Testis (tissue), 2 donors: ENCODE results near the gene TRIM27.

Source experiments
- CTCF ChIP-seq, 3 experiments: fragments of 450-650 bp in 2 of 3; fragments of 200-600 bp in 1 of 3; sonication (generic) in 1 of 3; IDR thresholded peaks; one replicate each; pipeline ENCODE4 v1.5.1; 2016 to 2019; ENCODE audit warnings: antibody characterized with exemption in 3 of 3, mild to moderate bottlenecking in 2 of 3, moderate library complexity in 1 of 3
- POLR2A ChIP-seq: fragments of 450-650 bp; IDR thresholded peaks from one replicate; pipeline ENCODE4 v1.6.1; 2017; ENCODE audit warnings: antibody characterized with exemption, mild to moderate bottlenecking, moderate library complexity

DNA sequence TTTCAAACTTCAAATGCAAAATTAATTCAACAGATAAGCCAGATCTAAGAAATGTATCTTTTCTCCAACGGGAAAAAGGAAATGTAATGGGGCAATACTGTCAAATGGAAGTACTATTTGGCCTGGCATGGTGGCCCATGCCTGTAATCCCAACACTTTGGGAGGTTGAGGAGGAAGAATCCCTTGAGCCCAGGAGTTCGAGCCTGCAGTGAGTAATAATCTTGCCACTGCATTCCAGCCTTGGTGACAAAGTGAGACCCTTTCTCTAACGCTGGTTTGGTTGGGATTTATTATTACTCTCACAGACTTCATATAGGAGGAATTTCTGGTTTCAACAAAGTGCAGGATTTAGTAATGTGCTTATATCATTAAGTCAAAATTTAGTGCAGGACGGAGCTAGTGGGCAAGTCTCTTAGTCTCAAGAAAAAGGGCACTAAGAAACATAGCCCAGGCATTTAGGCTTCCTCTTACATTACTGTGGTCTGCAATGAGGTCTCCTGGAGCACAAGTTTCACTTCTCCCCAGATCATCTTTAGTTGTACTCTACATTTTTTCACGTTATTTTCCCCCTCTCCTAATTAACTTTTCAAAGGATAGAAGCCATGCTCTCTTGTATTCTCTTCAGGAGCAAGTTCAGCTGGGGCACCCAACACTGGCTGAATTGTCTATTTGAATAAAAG lies 23.1 kb downstream of the TRIM27 start:
- TF ChIP-seq CTCF (IDR thresholded peaks at IDR 0.05) (no peak), POLR2A (no peak)
